OCI-LY7 (cell line): Measurements from ENCODE around the gene JAZF1.

Experiments used
- CTCF ChIP-seq: fragments of 200-600 bp; sonication (generic); conservative IDR thresholded peaks from 2 replicates; pipeline ENCODE4 v1.5.1; 2014; ENCODE audit warnings: mild to moderate bottlenecking, antibody characterized with exemption, low read length, moderate library complexity, mixed read lengths
- EZH2phosphoT487 ChIP-seq: fragments of 200-600 bp; sonication (generic); IDR thresholded peaks from 2 replicates; pipeline ENCODE4 v1.6.1; 2018; ENCODE audit warnings: low read depth, borderline replicate concordance, mild to moderate bottlenecking, mixed run types, antibody characterized with exemption, low read length, moderate library complexity, mixed read lengths

- TF ChIP-seq CTCF (no peak), EZH2phosphoT487 (no peak)
These were observed 257.0 kb downstream of the JAZF1 start for GRCh38 chr7:27923642-27923980.
